GM20000 (cell line): ENCODE measurements around the gene NR2F1-AS1.

ENCODE experiments used
- DNase-seq: peaks from one replicate; pipeline ENCODE4 v3.0.0; 2012; ENCODE audit warnings: low spot score
- CTCF ChIP-seq: IDR thresholded peaks from 2 replicates; pipeline ENCODE4 v1.5.1; 2012; ENCODE audit warnings: mild to moderate bottlenecking, control low read depth; ENCODE audit errors: extremely low read depth, missing control alignments

NR2F1-AS1 gene

GRCh38 chr5:93602241-93603077, 21.4 kb upstream of the NR2F1-AS1 start:
- no peak for DNase-seq

GRCh38 chr5:93601802-93602155, 20.8 kb upstream of the NR2F1-AS1 start:
- TF ChIP-seq CTCF: no peak
- no peak for DNase-seq

More at GRCh38 chr5:93602241-93603077, 21.4 kb upstream of the NR2F1-AS1 start:
- TF ChIP-seq CTCF: no peak

GRCh38 chr5:93601071-93601801, 20.2 kb upstream of the NR2F1-AS1 start:
- TF ChIP-seq CTCF: no peak
- DNase-seq: no peak

GRCh38 chr5:93600409-93601070, 19.5 kb upstream of the NR2F1-AS1 start:
- no peak for TF ChIP-seq CTCF
- DNase-seq: no peak

GRCh38 chr5:93599399-93600120, 18.5 kb upstream of the NR2F1-AS1 start:
- DNase-seq: no peak
- no peak for TF ChIP-seq CTCF

- DNase-seq: no peak
- TF ChIP-seq CTCF: no peak
Observed at GRCh38 chr5:93599001-93599379, 18.0 kb upstream of the NR2F1-AS1 start.
